Karpas-422 (cell line): Measurements from ENCODE around the gene CSRNP3. TPM values are rescaled to one million over a fixed set of nuclear protein-coding genes. Genes with fewer than 3 reads are reported as not detected.

ENCODE experiments used
- DNase-seq: peaks from one replicate; pipeline ENCODE4 v3.0.0-alpha.2; 2015
- H2AFZ ChIP-seq: fragments of 200-600 bp; sonication (generic); 2 replicates; pipeline ENCODE4 v1.6.1; 2014; ENCODE audit warnings: antibody characterized with exemption, low read length, mixed read lengths
- H3K27ac ChIP-seq: fragments of 200-600 bp; sonication (generic); 2 replicates; pipeline ENCODE4 v1.5.1; 2014; ENCODE audit warnings: mild to moderate bottlenecking, low read length, moderate library complexity
- H3K27me3 ChIP-seq: fragments of 200-600 bp; sonication (generic); 2 replicates; pipeline ENCODE4 v1.6.1; 2014; ENCODE audit warnings: low read length, mixed read lengths
- H3K36me3 ChIP-seq: fragments of 200-600 bp; sonication (generic); 2 replicates; pipeline ENCODE4 v1.6.1; 2014; ENCODE audit warnings: low read length, mixed read lengths; ENCODE audit not compliant: insufficient read depth
- H3K4me1 ChIP-seq: fragments of 200-600 bp; sonication (generic); 2 replicates; pipeline ENCODE4 v1.6.1; 2014; ENCODE audit warnings: mild to moderate bottlenecking, low read length, mixed read lengths
- H3K4me2 ChIP-seq: fragments of 200-600 bp; sonication (generic); 2 replicates; pipeline ENCODE4 v1.6.1; 2014; ENCODE audit warnings: low read length, low read depth, mild to moderate bottlenecking; ENCODE audit not compliant: poor library complexity, severe bottlenecking
- H3K4me3 ChIP-seq: fragments of 200-600 bp; sonication (generic); 2 replicates; pipeline ENCODE4 v1.5.1; 2014; ENCODE audit warnings: mild to moderate bottlenecking, antibody characterized with exemption, low read length, mixed read lengths
- H3K79me2 ChIP-seq: fragments of 200-600 bp; sonication (generic); 2 replicates; pipeline ENCODE4 v1.6.1; 2014; ENCODE audit warnings: mild to moderate bottlenecking, low read length, mixed read lengths
- H3K9ac ChIP-seq: fragments of 200-600 bp; sonication (generic); 2 replicates; pipeline ENCODE4 v1.6.0; 2014; ENCODE audit warnings: low read length
- H3K9me2 ChIP-seq: fragments of 200-600 bp; sonication (generic), shearing (Covaris generic); replicated peaks from 2 replicates; pipeline ENCODE4 v1.6.0; 2014; ENCODE audit warnings: mild to moderate bottlenecking, low read length, moderate library complexity; ENCODE audit not compliant: insufficient read depth
- H3K9me3 ChIP-seq: fragments of 300-700, 200-600 bp; sonication (generic); 2 replicates; pipeline ENCODE4 v1.6.1; 2014; ENCODE audit warnings: low read length, mixed read lengths
- H4K20me1 ChIP-seq: fragments of 200-600 bp; sonication (generic); 2 replicates; pipeline ENCODE4 v1.6.1; 2014; ENCODE audit warnings: mild to moderate bottlenecking, antibody characterized with exemption, low read length, low read depth; ENCODE audit not compliant: insufficient read depth
- total RNA-seq: library from RNA; depleted of rRNA; stranded (reverse); fragments of >200 nt; shearing (Covaris generic); gene quantifications from 2 replicates; pipeline ENCODE4 v1.2.3, GENCODE V29; 2014; ENCODE audit warnings: low replicate concordance; rRNA removed

Gene CSRNP3
- total RNA-seq, 1 experiment from 2014 or later = 16.8 TPM

DNA sequence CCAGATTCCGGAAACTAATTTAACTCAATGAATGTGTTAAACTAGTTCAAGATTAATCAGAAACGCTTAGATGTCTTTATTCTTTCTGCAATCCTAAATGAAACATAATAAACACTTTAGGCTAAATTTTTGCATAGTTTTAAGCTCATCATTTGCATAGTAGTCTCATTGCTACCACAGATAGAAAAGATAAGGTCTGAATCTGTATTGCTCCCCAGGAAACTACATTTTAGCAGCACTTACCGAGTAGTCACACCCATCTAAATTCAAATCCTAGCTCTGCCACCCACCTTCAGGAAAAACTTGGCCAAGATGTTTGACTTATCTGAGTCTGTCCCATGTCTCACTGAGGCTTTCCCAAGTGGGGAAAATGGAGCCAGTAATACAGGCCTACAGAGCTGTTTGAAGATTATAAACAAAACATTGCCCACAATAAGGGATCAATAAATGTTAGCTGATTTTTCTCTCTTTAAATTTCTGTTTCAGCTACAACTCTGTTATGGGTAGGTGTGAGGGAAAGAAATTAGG, 237.5 kb downstream of the CSRNP3 start:
- no peaks in the 10 kb centered on the region for H3K9me3 ChIP-seq
- H3K9me2 ChIP-seq = no peaks in the 10 kb centered on the region
- H3K27ac ChIP-seq = no peak overlapping the region
- H3K4me3 ChIP-seq = no peak overlapping the region
- no peaks in the 10 kb centered on the region for H4K20me1 ChIP-seq
- no peak overlapping the region for H3K4me2 ChIP-seq
- DNase-seq = no peak
- no peaks in the 10 kb centered on the region for H3K36me3 ChIP-seq
- no peaks in the 10 kb centered on the region for H3K79me2 ChIP-seq
- H3K4me1 ChIP-seq = no peaks in the 10 kb centered on the region
- H3K9ac ChIP-seq = no peak overlapping the region
- no peak overlapping the region for H2AFZ ChIP-seq
- H3K27me3 ChIP-seq = no peaks in the 10 kb centered on the region

DNA sequence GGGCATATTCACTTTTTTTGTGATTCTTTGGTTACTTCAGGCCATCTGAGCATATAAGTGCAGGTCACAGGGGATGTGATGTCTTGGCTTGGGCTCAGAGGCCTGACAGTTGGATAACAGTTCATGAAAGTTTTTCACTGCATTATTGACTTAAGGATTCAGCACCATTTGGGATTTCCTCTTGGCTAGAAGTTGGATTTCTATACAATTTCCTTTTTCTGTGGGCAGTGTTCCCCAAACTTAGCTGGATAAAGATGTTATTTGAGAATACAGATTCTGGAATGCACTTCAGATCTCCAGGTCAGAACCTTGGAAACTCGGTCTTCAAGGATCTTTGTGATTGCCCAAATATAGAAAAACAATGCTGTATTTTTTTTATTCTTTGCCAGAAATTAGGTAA, 246.6 kb downstream of the CSRNP3 start:
- no peaks in the 10 kb centered on the region for H3K9me3 ChIP-seq
- DNase-seq = no peak
- H3K27me3 ChIP-seq = no peaks in the 10 kb centered on the region
- no peaks in the 10 kb centered on the region for H4K20me1 ChIP-seq
- H3K4me2 ChIP-seq = no peak overlapping the region
- no peaks in the 10 kb centered on the region for H3K36me3 ChIP-seq
- no peaks in the 10 kb centered on the region for H3K9me2 ChIP-seq
- H2AFZ ChIP-seq = no peak overlapping the region
- no peak overlapping the region for H3K27ac ChIP-seq
- no peak overlapping the region for H3K4me3 ChIP-seq
- no peaks in the 10 kb centered on the region for H3K79me2 ChIP-seq
- H3K4me1 ChIP-seq = no peaks in the 10 kb centered on the region
- H3K9ac ChIP-seq = no peak overlapping the region

DNA sequence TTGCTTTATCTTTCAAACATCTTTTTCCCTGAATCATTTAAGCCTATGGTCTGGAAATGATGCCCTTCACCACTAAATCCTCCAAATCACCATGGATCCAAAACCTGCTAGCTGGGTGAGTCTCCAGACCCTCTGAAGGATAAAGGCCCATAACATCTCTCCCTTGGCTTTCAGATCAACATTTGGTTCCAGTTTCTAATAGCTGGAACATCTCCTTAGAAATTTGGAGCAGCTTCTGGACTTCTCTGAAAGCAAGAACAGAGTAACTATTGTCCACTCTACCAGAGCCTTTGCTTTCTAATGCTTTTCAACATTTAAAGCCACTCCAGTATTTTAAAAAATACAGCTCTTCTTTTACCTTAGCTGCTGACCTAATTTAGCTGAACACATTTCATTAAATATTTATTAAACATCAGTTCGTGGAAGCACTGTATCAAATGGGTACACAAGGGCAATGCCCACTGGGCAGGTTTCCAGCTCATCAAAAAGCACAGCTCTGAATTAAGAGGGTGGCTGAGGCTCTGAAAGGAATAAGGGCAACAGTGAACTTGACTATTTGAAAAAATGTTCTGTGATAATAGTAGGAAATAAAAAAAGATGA, 249.2 kb downstream of the CSRNP3 start:
- DNase-seq = no peak
- H3K4me2 ChIP-seq = no peak overlapping the region
- no peak overlapping the region for H2AFZ ChIP-seq
- H3K9me3 ChIP-seq = no peaks in the 10 kb centered on the region
- H3K27ac ChIP-seq = no peak overlapping the region
- H4K20me1 ChIP-seq = no peaks in the 10 kb centered on the region
- no peaks in the 10 kb centered on the region for H3K9me2 ChIP-seq
- no peak overlapping the region for H3K4me3 ChIP-seq
- no peak overlapping the region for H3K9ac ChIP-seq
- H3K79me2 ChIP-seq = no peaks in the 10 kb centered on the region
- no peaks in the 10 kb centered on the region for H3K4me1 ChIP-seq
- no peaks in the 10 kb centered on the region for H3K27me3 ChIP-seq
- no peaks in the 10 kb centered on the region for H3K36me3 ChIP-seq

DNA sequence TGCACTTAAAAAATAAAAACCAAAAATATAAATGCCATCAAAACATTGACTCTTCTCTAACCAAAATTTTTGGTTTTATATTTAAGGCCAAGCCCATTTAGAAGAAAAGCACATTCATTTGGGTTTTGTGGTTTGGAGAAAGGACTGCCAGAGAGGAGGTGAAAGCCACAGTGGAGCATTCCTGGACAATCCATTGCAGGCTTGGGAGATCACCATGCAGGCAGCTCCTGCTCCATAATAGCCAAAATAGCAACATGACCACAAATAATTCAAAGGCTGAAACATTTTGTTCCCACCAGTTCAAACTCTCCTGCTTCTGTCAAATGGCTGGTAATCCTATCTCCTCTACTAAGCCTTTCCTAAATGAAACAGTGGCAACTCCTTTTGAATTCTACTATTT, 251.0 kb downstream of the CSRNP3 start:
- Histone ChIP-seq H3K9me2 (no peaks in the 10 kb centered on the region), H3K27ac (no peak overlapping the region), H4K20me1 (no peaks in the 10 kb centered on the region), H3K9ac (no peak overlapping the region), H3K9me3 (no peaks in the 10 kb centered on the region), H3K4me3 (no peak overlapping the region), H2AFZ (no peak overlapping the region), H3K4me2 (no peak overlapping the region), H3K79me2 (no peaks in the 10 kb centered on the region), H3K4me1 (no peaks in the 10 kb centered on the region), H3K36me3 (no peaks in the 10 kb centered on the region), H3K27me3 (no peaks in the 10 kb centered on the region)
- DNase-seq = no peak

DNA sequence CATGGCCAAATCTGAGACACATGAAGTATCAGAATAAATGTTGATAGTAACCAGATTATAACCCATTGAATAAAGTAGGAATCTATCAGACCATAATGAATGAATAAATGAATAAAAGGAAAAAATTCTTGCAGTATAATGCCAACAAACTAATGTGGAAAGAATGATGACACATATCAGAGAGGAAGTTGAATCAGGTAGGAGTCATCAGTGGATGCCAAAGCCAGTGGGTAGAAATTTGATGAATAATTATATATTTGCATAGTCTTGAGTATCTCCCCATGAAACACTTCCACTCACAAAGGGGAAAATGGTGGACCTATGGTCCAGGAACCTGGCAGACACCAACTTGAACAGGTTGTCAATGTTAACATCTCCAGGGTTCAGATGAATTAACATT, 255.9 kb downstream of the CSRNP3 start:
- no peak overlapping the region for H2AFZ ChIP-seq
- no peak for DNase-seq
- H3K4me2 ChIP-seq = no peak overlapping the region
- H3K36me3 ChIP-seq = no peaks in the 10 kb centered on the region
- no peaks in the 10 kb centered on the region for H3K9me3 ChIP-seq
- no peak overlapping the region for H3K4me3 ChIP-seq
- H3K27me3 ChIP-seq = no peaks in the 10 kb centered on the region
- no peak overlapping the region for H3K9ac ChIP-seq
- no peaks in the 10 kb centered on the region for H3K79me2 ChIP-seq
- H3K9me2 ChIP-seq = no peaks in the 10 kb centered on the region
- H3K27ac ChIP-seq = no peak overlapping the region
- H4K20me1 ChIP-seq = no peaks in the 10 kb centered on the region
- H3K4me1 ChIP-seq = no peaks in the 10 kb centered on the region

Other genes with a start within 250 kb of the CSRNP3 start
- 0.51 and 0.75 TPM in 2 replicates for gene SCN2A, start 230.3 kb upstream of the CSRNP3 start, total RNA-seq